ENCODE results near the gene TTC39C.
A peak's percentile ranks its signal among the peaks of the same experiment; 100 is the strongest.
"Not testable (repeated sequence)": the region's sequence is repeated elsewhere in the genome, so short reads cannot be mapped to it uniquely, and the experiment has no call there.

TTC39C gene

GRCh38 chr18:24018299-24018886 lies 3.8 kb downstream of the TTC39C start:
- no peak for DNase-seq

GRCh38 chr18:24019641-24020331 lies 5.2 kb downstream of the TTC39C start:
- peak; percentile 65 for DNase-seq

- no peak for DNase-seq
These were observed 7.0 kb downstream of the TTC39C start for GRCh38 chr18:24021505-24021904.

- peak; percentile 83 for DNase-seq
These were observed 7.6 kb downstream of the TTC39C start for GRCh38 chr18:24022161-24022560.

GRCh38 chr18:24023185-24023814 lies 8.7 kb downstream of the TTC39C start:
- DNase-seq = no peak

- no peak for DNase-seq
These were observed 9.9 kb downstream of the TTC39C start for GRCh38 chr18:24024425-24024824.

GRCh38 chr18:24026457-24026856 lies 11.9 kb downstream of the TTC39C start:
- DNase-seq = no peak

GRCh38 chr18:24027156-24027827 lies 12.7 kb downstream of the TTC39C start:
- peak; percentile 39 for DNase-seq

GRCh38 chr18:24028946-24029345 lies 14.4 kb downstream of the TTC39C start:
- not testable (repeated sequence) for DNase-seq

GRCh38 chr18:24031318-24031717 lies 16.8 kb downstream of the TTC39C start:
- DNase-seq = no peak

- DNase-seq = no peak
These were observed 17.4 kb downstream of the TTC39C start for GRCh38 chr18:24031916-24032315.

- DNase-seq = no peak
These were observed 19.3 kb downstream of the TTC39C start for GRCh38 chr18:24033641-24034412.

GRCh38 chr18:24035316-24035715 lies 20.8 kb downstream of the TTC39C start:
- DNase-seq = no peak

- no peak for DNase-seq
These were observed 25.1 kb downstream of the TTC39C start for GRCh38 chr18:24039671-24040070.

GRCh38 chr18:24041691-24042090 lies 27.1 kb downstream of the TTC39C start:
- DNase-seq = no peak

- no peak for DNase-seq
These were observed 28.8 kb downstream of the TTC39C start for GRCh38 chr18:24043403-24043802.

- no peak for DNase-seq
These were observed 33.7 kb downstream of the TTC39C start for GRCh38 chr18:24048261-24048660.

- no peak for DNase-seq
These were observed 34.6 kb downstream of the TTC39C start for GRCh38 chr18:24049142-24049541.

GRCh38 chr18:24051031-24051947 lies 36.7 kb downstream of the TTC39C start:
- DNase-seq = no peak

GRCh38 chr18:24052053-24052452 lies 37.5 kb downstream of the TTC39C start:
- DNase-seq = no peak

GRCh38 chr18:24053211-24053610 lies 38.7 kb downstream of the TTC39C start:
- no peak for DNase-seq

GRCh38 chr18:24054130-24054529 lies 39.6 kb downstream of the TTC39C start:
- no peak for DNase-seq
